Lung (tissue), 12 donors: ENCODE results near the gene MAST4. TPM values are rescaled to one million over a fixed set of nuclear protein-coding genes. Genes with fewer than 3 reads are reported as not detected.

Experiments used
- ATAC-seq: fragments of 200-7000 bp; cut with Tn5 transposase; one replicate; pipeline ENCODE4 v1.9.1; 2020; ENCODE audit warnings: moderate number of reproducible peaks; ENCODE audit not compliant: insufficient read depth, low FRiP score
- DNase-seq, 3 donors: peaks; one replicate each; pipeline ENCODE4 v3.0.0-alpha.2; 2013 to 2017
- H3K27ac ChIP-seq, 2 donors: one replicate each; pipeline ENCODE4 v1.5.1; 2013; ENCODE audit warnings: mild to moderate bottlenecking in 2 of 2, moderate library complexity in 2 of 2, control low read depth in 1 of 2, inconsistent platforms in 1 of 2, low read depth in 1 of 2, low read length in 1 of 2
- H3K27me3 ChIP-seq, 3 donors: one replicate each; pipeline ENCODE4 v1.5.1; 2013; ENCODE audit warnings: low read length in 2 of 3; ENCODE audit not compliant: control insufficient read depth in 3 of 3, insufficient read depth in 3 of 3
- H3K36me3 ChIP-seq, 4 donors: one replicate each; pipeline ENCODE4 v1.5.1; 2013; ENCODE audit warnings: low read length in 4 of 4, mild to moderate bottlenecking in 1 of 4, moderate library complexity in 1 of 4; ENCODE audit not compliant: control insufficient read depth in 4 of 4, insufficient read depth in 4 of 4
- H3K4me1 ChIP-seq, 5 donors: one replicate each; pipeline ENCODE4 v1.5.1; 2013; ENCODE audit warnings: low read length in 5 of 5, mild to moderate bottlenecking in 2 of 5, moderate library complexity in 1 of 5; ENCODE audit not compliant: control insufficient read depth in 5 of 5, insufficient read depth in 5 of 5
- H3K4me3 ChIP-seq: one replicate; pipeline ENCODE4 v1.5.1; 2013; ENCODE audit warnings: mild to moderate bottlenecking, control low read depth, moderate library complexity
- H3K9ac ChIP-seq, 2 donors: one replicate each; pipeline ENCODE4 v1.5.1; 2013; ENCODE audit warnings: low read length in 2 of 2, control low read depth in 1 of 2; ENCODE audit not compliant: insufficient read depth in 1 of 2
- H3K9me3 ChIP-seq, 4 donors: one replicate each; pipeline ENCODE4 v1.5.1; 2013; ENCODE audit warnings: low read length in 3 of 4, mild to moderate bottlenecking in 1 of 4, moderate library complexity in 1 of 4; ENCODE audit not compliant: control insufficient read depth in 4 of 4, insufficient read depth in 3 of 4
- WGBS, 2 donors: extraction: QIAGEN DNeasy Blood & Tissue Kit; methylation state at CpG; one replicate each; pipeline ENCODE4 v1.1.7; 2013; 5-methylcytosine and 5-hydroxymethylcytosine counted together
- polyA plus RNA-seq, 2 donors: library from polyadenylated mRNA; stranded (reverse); fragments of 200-250 nt; gene quantifications; one replicate each; pipeline ENCODE4 v1.2.1, GENCODE V29; 2013
- total RNA-seq, 2 donors: library from RNA; depleted of rRNA in 1 of 2; stranded (reverse); fragments of >200 nt in 1 of 2; gene quantifications; one replicate each; pipeline ENCODE4 v1.2.1, GENCODE V29; 2014 to 2021
- TF ChIP-seq, protein P1 (sequence below): IDR thresholded peaks from 2 replicates; pipeline ENCODE4 v1.5.1; 2012; ENCODE audit warnings: mild to moderate bottlenecking; ENCODE audit errors: control extremely low read depth, extremely low read depth
- donor health status: control.
- donor health status: control.
- donor health status: Bipolar disorder and iron deficiency.
- donor health status: healthy.
- donor health status: DM: yes; HTN: yes; CAD: no.

Gene MAST4
- total and polyA plus RNA-seq, 4 donors, result 13.9 to 153 (median 46.2) TPM

DNA sequence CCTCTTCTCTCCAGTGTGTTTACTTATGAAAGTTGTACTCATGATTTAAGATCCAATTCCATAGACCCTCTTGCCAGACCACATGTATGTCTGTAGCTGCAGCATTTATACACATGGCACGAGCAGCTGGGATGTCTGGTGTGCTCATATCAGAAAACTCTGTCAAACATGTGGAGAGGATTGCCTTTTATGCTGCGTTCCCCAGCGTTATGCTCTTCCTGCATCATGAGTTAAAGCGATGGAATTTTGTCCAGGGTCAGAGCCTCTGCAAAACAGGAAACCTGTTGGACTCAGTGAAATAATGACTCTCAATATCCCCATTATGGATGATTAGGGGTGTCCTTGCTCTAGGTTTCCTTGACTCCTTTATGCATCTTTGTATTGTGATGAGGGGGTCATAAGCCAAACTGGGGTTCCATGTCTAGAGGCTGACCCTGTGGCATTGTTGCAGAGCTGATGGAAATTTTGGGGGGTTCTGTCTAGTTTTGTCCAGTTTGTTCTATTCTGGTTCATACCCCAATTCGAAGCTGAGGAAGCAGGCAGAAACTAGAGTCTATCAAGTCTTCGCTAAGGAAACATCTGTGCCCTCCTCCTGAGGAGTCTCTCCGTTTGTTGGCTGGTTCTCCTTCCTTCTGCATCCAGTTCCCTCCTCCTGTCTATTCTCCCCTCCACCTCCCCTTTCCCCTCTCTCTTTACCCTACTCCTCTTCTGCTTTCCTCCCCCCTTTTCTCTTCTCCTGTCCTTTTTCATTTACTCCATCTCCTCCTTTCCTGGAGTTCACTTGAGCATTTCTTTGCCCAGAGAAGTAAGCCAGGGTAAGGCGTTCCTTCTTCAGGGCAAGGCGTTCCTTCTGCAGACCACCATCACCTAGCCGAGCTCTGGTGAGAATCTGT, 252.8 kb downstream of the MAST4 start:
- Histone ChIP-seq H3K4me1 (peaks cover 6 to 33% (median 16%) of the 10 kb centered on the region in 5 donors), H3K36me3 (no peaks in the 10 kb centered on the region), H3K4me3 (no peak overlapping the region), H3K9ac (no peak overlapping the region), H3K9me3 (no peaks in the 10 kb centered on the region), H3K27ac (peak overlapping the region in 1 of 2 donors; percentile 3), H3K27me3 (no peaks in the 10 kb centered on the region)
- WGBS, 2 donors, result 47 to 61% methylated on average over 10 of the region's 10 CpGs
- ATAC-seq (no peak), DNase-seq (peak; percentile 40 to 83 (median 76))
- TF ChIP-seq, protein P1, sequence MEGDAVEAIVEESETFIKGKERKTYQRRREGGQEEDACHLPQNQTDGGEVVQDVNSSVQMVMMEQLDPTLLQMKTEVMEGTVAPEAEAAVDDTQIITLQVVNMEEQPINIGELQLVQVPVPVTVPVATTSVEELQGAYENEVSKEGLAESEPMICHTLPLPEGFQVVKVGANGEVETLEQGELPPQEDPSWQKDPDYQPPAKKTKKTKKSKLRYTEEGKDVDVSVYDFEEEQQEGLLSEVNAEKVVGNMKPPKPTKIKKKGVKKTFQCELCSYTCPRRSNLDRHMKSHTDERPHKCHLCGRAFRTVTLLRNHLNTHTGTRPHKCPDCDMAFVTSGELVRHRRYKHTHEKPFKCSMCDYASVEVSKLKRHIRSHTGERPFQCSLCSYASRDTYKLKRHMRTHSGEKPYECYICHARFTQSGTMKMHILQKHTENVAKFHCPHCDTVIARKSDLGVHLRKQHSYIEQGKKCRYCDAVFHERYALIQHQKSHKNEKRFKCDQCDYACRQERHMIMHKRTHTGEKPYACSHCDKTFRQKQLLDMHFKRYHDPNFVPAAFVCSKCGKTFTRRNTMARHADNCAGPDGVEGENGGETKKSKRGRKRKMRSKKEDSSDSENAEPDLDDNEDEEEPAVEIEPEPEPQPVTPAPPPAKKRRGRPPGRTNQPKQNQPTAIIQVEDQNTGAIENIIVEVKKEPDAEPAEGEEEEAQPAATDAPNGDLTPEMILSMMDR, result no peak

DNA sequence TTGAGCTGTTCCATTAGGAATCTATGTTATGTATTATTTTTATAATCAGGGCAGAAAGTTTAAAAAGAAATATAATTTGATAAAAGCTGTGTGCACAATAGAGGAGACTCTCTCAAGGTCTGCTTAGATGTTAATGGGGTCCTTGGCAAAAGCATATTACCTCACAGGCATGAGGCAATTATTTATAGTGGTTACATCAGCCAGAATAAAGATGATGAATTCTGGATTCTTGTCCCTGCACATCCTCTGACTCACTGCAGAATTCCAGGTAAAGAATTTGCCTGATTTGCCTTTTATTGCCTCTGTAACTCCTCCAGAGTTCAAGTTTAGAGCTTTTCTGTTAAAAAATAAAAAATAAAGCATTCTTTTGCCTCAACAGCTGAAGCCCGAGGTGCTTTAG, 253.6 kb downstream of the MAST4 start:
- WGBS, 2 donors, result 81 to 89% methylated on average over 1 of the region's 1 CpG
- TF ChIP-seq, protein P1, result no peak
- Histone ChIP-seq H3K36me3 (no peaks in the 10 kb centered on the region), H3K4me3 (no peak overlapping the region), H3K9ac (no peak overlapping the region), H3K27me3 (no peaks in the 10 kb centered on the region), H3K27ac (no peak overlapping the region), H3K4me1 (peaks cover 6 to 29% (median 10%) of the 10 kb centered on the region in 5 donors), H3K9me3 (no peaks in the 10 kb centered on the region)
- ATAC-seq (no peak), DNase-seq (no peak)

- Histone ChIP-seq H3K4me1 (peaks cover 6 to 29% (median 10%) of the 10 kb centered on the region in 5 donors), H3K27ac (no peak overlapping the region), H3K9me3 (no peaks in the 10 kb centered on the region), H3K27me3 (no peaks in the 10 kb centered on the region), H3K36me3 (no peaks in the 10 kb centered on the region), H3K4me3 (no peak overlapping the region), H3K9ac (no peak overlapping the region)
- WGBS, 2 donors, result 66 to 80% methylated on average over 5 of the region's 5 CpGs
- DNase-seq (no peak), ATAC-seq (no peak)
- TF ChIP-seq, protein P1, result no peak
Observed at GRCh38 chr5:66850354-66851075, 254.3 kb downstream of the MAST4 start.
